ENCODE results near the gene XXYLT1. TPM values are rescaled to one million over a fixed set of nuclear protein-coding genes. Genes with fewer than 3 reads are reported as not detected.

XXYLT1 gene
- polyA plus RNA-seq, 4 donors, result 0.81 to 11.7 (median 4.6) TPM

GRCh38 chr3:195076981-195077610 lies 193.9 kb downstream of the XXYLT1 start:
- no peak overlapping the region for H3K27ac ChIP-seq (ENCODE audit: low read depth in 1 of 3, low read length in 2 of 3)
- DNase-seq, result no peak
- peaks cover 0 to 6% (median 0%) of the 10 kb centered on the region in 3 donors for H3K4me1 ChIP-seq (ENCODE audit: control insufficient read depth in 3 of 3, insufficient read depth in 2 of 3, low read depth in 1 of 3, low read length in 2 of 3)
- H3K9me3 ChIP-seq (ENCODE audit: control insufficient read depth in 2 of 2, insufficient read depth in 1 of 2, low read depth in 1 of 2, low read length in 1 of 2), result no peaks in the 10 kb centered on the region
- FAIRE-seq, result no peak
- H3K27me3 ChIP-seq (ENCODE audit: control insufficient read depth in 3 of 3, insufficient read depth in 3 of 3, low read length in 3 of 3), result no peaks in the 10 kb centered on the region
- no peak overlapping the region for H3K4me3 ChIP-seq (ENCODE audit: low read depth in 1 of 3, low read length in 3 of 3)
- 92 to 96% (median 94%) methylated on average over 8 to 11 of the region's 11 CpGs for WGBS, 3 donors
- H3K36me3 ChIP-seq (ENCODE audit: control insufficient read depth in 3 of 3, insufficient read depth in 2 of 3, low read depth in 1 of 3, low read length in 3 of 3), result peaks cover 0 to 15% (median 0%) of the 10 kb centered on the region in 3 donors

GRCh38 chr3:195075941-195076875 lies 194.8 kb downstream of the XXYLT1 start:
- DNase-seq (no peak), FAIRE-seq (no peak)
- 84 to 93% (median 92%) methylated on average over 35 of the region's 35 CpGs for WGBS, 3 donors
- H3K27me3 ChIP-seq (ENCODE audit: control insufficient read depth in 3 of 3, insufficient read depth in 3 of 3, low read length in 3 of 3), result no peaks in the 10 kb centered on the region
- H3K9me3 ChIP-seq (ENCODE audit: control insufficient read depth in 2 of 2, insufficient read depth in 1 of 2, low read depth in 1 of 2, low read length in 1 of 2), result no peaks in the 10 kb centered on the region
- peaks cover 0 to 13% (median 0%) of the 10 kb centered on the region in 3 donors for H3K36me3 ChIP-seq (ENCODE audit: control insufficient read depth in 3 of 3, insufficient read depth in 2 of 3, low read depth in 1 of 3, low read length in 3 of 3)
- no peak overlapping the region for H3K4me3 ChIP-seq (ENCODE audit: low read depth in 1 of 3, low read length in 3 of 3)
- no peak overlapping the region for H3K27ac ChIP-seq (ENCODE audit: low read depth in 1 of 3, low read length in 2 of 3)
- H3K4me1 ChIP-seq (ENCODE audit: control insufficient read depth in 3 of 3, insufficient read depth in 2 of 3, low read depth in 1 of 3, low read length in 2 of 3), result peaks cover 0 to 6% (median 0%) of the 10 kb centered on the region in 3 donors

GRCh38 chr3:195075199-195075940 lies 195.6 kb downstream of the XXYLT1 start:
- Histone ChIP-seq H3K9me3 (ENCODE audit: control insufficient read depth in 2 of 2, insufficient read depth in 1 of 2, low read depth in 1 of 2, low read length in 1 of 2) (no peaks in the 10 kb centered on the region), H3K27me3 (ENCODE audit: control insufficient read depth in 3 of 3, insufficient read depth in 3 of 3, low read length in 3 of 3) (no peaks in the 10 kb centered on the region), H3K36me3 (ENCODE audit: control insufficient read depth in 3 of 3, insufficient read depth in 2 of 3, low read depth in 1 of 3, low read length in 3 of 3) (peaks cover 0 to 13% (median 0%) of the 10 kb centered on the region in 3 donors), H3K27ac (ENCODE audit: low read depth in 1 of 3, low read length in 2 of 3) (no peak overlapping the region), H3K4me3 (ENCODE audit: low read depth in 1 of 3, low read length in 3 of 3) (no peak overlapping the region), H3K4me1 (ENCODE audit: control insufficient read depth in 3 of 3, insufficient read depth in 2 of 3, low read depth in 1 of 3, low read length in 2 of 3) (peaks cover 0 to 13% (median 0%) of the 10 kb centered on the region in 3 donors)
- 83 to 89% (median 83%) methylated on average over 14 of the region's 14 CpGs for WGBS, 3 donors
- no peak for DNase-seq
- FAIRE-seq, result no peak

- 90 to 94% (median 92%) methylated on average over 25 of the region's 25 CpGs for WGBS, 3 donors
- Histone ChIP-seq H3K27me3 (ENCODE audit: control insufficient read depth in 3 of 3, insufficient read depth in 3 of 3, low read length in 3 of 3) (no peaks in the 10 kb centered on the region), H3K36me3 (ENCODE audit: control insufficient read depth in 3 of 3, insufficient read depth in 2 of 3, low read depth in 1 of 3, low read length in 3 of 3) (peaks cover 0 to 23% (median 0%) of the 10 kb centered on the region in 3 donors), H3K4me3 (ENCODE audit: low read depth in 1 of 3, low read length in 3 of 3) (no peak overlapping the region), H3K9me3 (ENCODE audit: control insufficient read depth in 2 of 2, insufficient read depth in 1 of 2, low read depth in 1 of 2, low read length in 1 of 2) (no peaks in the 10 kb centered on the region), H3K27ac (ENCODE audit: low read depth in 1 of 3, low read length in 2 of 3) (no peak overlapping the region), H3K4me1 (ENCODE audit: control insufficient read depth in 3 of 3, insufficient read depth in 2 of 3, low read depth in 1 of 3, low read length in 2 of 3) (peaks cover 0 to 23% (median 2%) of the 10 kb centered on the region in 3 donors)
- DNase-seq (no peak), FAIRE-seq (no peak)
These were observed 196.8 kb downstream of the XXYLT1 start for GRCh38 chr3:195073866-195074860.

- Histone ChIP-seq H3K4me1 (ENCODE audit: control insufficient read depth in 3 of 3, insufficient read depth in 2 of 3, low read depth in 1 of 3, low read length in 2 of 3) (peaks cover 0 to 23% (median 2%) of the 10 kb centered on the region in 3 donors), H3K9me3 (ENCODE audit: control insufficient read depth in 2 of 2, insufficient read depth in 1 of 2, low read depth in 1 of 2, low read length in 1 of 2) (no peaks in the 10 kb centered on the region), H3K36me3 (ENCODE audit: control insufficient read depth in 3 of 3, insufficient read depth in 2 of 3, low read depth in 1 of 3, low read length in 3 of 3) (peaks cover 0 to 31% (median 2%) of the 10 kb centered on the region in 3 donors), H3K4me3 (ENCODE audit: low read depth in 1 of 3, low read length in 3 of 3) (no peak overlapping the region), H3K27me3 (ENCODE audit: control insufficient read depth in 3 of 3, insufficient read depth in 3 of 3, low read length in 3 of 3) (no peaks in the 10 kb centered on the region), H3K27ac (ENCODE audit: low read depth in 1 of 3, low read length in 2 of 3) (no peak overlapping the region)
- 92 to 94% (median 94%) methylated on average over 19 of the region's 19 CpGs for WGBS, 3 donors
- no peak for FAIRE-seq
- DNase-seq, result no peak
These were observed 197.9 kb downstream of the XXYLT1 start for GRCh38 chr3:195072916-195073564.

- DNase-seq (no peak), FAIRE-seq (no peak)
- Histone ChIP-seq H3K4me1 (ENCODE audit: control insufficient read depth in 3 of 3, insufficient read depth in 2 of 3, low read depth in 1 of 3, low read length in 2 of 3) (peaks cover 0 to 23% (median 2%) of the 10 kb centered on the region in 3 donors), H3K27ac (ENCODE audit: low read depth in 1 of 3, low read length in 2 of 3) (no peak overlapping the region), H3K9me3 (ENCODE audit: control insufficient read depth in 2 of 2, insufficient read depth in 1 of 2, low read depth in 1 of 2, low read length in 1 of 2) (no peaks in the 10 kb centered on the region), H3K27me3 (ENCODE audit: control insufficient read depth in 3 of 3, insufficient read depth in 3 of 3, low read length in 3 of 3) (no peaks in the 10 kb centered on the region), H3K4me3 (ENCODE audit: low read depth in 1 of 3, low read length in 3 of 3) (no peak overlapping the region), H3K36me3 (ENCODE audit: control insufficient read depth in 3 of 3, insufficient read depth in 2 of 3, low read depth in 1 of 3, low read length in 3 of 3) (peaks cover 0 to 31% (median 2%) of the 10 kb centered on the region in 3 donors)
- 87 to 90% (median 87%) methylated on average over 23 of the region's 23 CpGs for WGBS, 3 donors
These were observed 198.8 kb downstream of the XXYLT1 start for GRCh38 chr3:195071916-195072820.

All from small intestine (tissue), 7 donors.